Spinal cord (tissue), 10 donors: ENCODE measurements around the gene CACNG1. TPM values are rescaled to one million over a fixed set of nuclear protein-coding genes. Genes with fewer than 3 reads are reported as not detected.

Experiments used
- DNase-seq, 6 donors: peaks; one replicate each; pipeline versions ENCODE4 v3.0.0 to v3.0.0-alpha.2; 2013 to 2015; ENCODE audit warnings: low spot score in 6 of 6, low read depth in 4 of 6
- H3K27ac ChIP-seq: one replicate; pipeline ENCODE4 v1.5.1; 2013; ENCODE audit warnings: low read depth, low read length, control low read depth
- H3K27me3 ChIP-seq: one replicate; pipeline ENCODE4 v1.6.1; 2013; ENCODE audit warnings: low read length; ENCODE audit not compliant: control insufficient read depth, insufficient read depth
- H3K36me3 ChIP-seq: one replicate; pipeline ENCODE4 v1.6.1; 2013; ENCODE audit warnings: low read length; ENCODE audit not compliant: control insufficient read depth, insufficient read depth
- H3K4me1 ChIP-seq: one replicate; pipeline ENCODE4 v1.6.1; 2013; ENCODE audit warnings: low read length; ENCODE audit not compliant: control insufficient read depth, insufficient read depth
- H3K4me3 ChIP-seq: one replicate; pipeline ENCODE4 v1.5.1; 2013; ENCODE audit warnings: low read depth, low read length, control low read depth
- H3K9me3 ChIP-seq: one replicate; pipeline ENCODE4 v1.6.1; 2013; ENCODE audit warnings: low read length; ENCODE audit not compliant: control insufficient read depth, insufficient read depth
- WGBS: methylation state at CpG from one replicate; pipeline ENCODE4 v1.1.5; 2013; ENCODE audit warnings: missing lambda C conversion rate; ENCODE audit not compliant: insufficient coverage; 5-methylcytosine and 5-hydroxymethylcytosine counted together
- polyA plus RNA-seq, 2 donors: library from polyadenylated mRNA; unstranded; fragments of 120-200 nt; gene quantifications; one replicate each; pipeline ENCODE4 v1.2.1, GENCODE V29; 2013; ENCODE audit not compliant: insufficient read length in 2 of 2
- total RNA-seq, 2 donors: library from RNA; depleted of rRNA in 1 of 2; stranded (reverse); fragments of 120-200 nt in 1 of 2; fragments of >200 nt in 1 of 2; gene quantifications; one replicate each; pipeline versions ENCODE4 v1.2.3 to v1.2.4, GENCODE V29; 2013 to 2014
- donor health status: healthy.

Gene CACNG1
- total and polyA plus RNA-seq, 4 donors = 0.20 to 2.4 (median 0.91) TPM

DNA sequence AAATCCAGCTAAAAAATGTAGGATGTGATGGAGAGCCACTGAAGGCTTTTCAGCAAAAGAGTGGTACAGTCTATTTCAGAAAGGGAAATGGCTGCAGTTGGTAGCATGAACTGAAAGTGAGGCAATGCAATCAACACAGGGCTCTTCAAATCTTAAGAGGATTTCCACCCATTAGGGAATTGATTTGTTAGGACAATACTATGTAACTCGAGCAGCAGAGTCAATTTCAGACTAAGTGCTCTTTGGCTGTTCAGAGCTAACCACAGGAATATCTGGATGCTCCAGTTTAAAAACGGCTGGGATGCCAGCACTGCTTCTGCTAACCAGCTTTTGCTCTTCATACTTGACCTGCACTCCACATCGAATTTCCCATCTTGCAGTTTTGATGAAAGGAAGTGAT lies 24.6 kb downstream of the CACNG1 start:
- 17% methylated on average over 1 of the region's 3 CpGs for WGBS
- DNase-seq = no peak
- H3K27me3 ChIP-seq = no peaks in the 10 kb centered on the region
- H3K4me1 ChIP-seq = peaks cover 2% of the 10 kb centered on the region
- no peak overlapping the region for H3K27ac ChIP-seq
- H3K9me3 ChIP-seq = no peaks in the 10 kb centered on the region
- no peak overlapping the region for H3K4me3 ChIP-seq
- H3K36me3 ChIP-seq = no peaks in the 10 kb centered on the region

- WGBS = no CpG with 5 or more reads among the region's 5 CpGs
- Histone ChIP-seq H3K36me3 (no peaks in the 10 kb centered on the region), H3K4me1 (peaks cover 2% of the 10 kb centered on the region), H3K9me3 (no peaks in the 10 kb centered on the region), H3K4me3 (no peak overlapping the region), H3K27me3 (no peaks in the 10 kb centered on the region), H3K27ac (no peak overlapping the region)
- DNase-seq = no peak
These were observed 25.3 kb downstream of the CACNG1 start for GRCh38 chr17:67069603-67070136.

- H3K27ac ChIP-seq = no peak overlapping the region
- DNase-seq = no peak
- H3K4me3 ChIP-seq = no peak overlapping the region
- H3K4me1 ChIP-seq = peaks cover 2% of the 10 kb centered on the region
- H3K9me3 ChIP-seq = no peaks in the 10 kb centered on the region
- no peaks in the 10 kb centered on the region for H3K36me3 ChIP-seq
- no peaks in the 10 kb centered on the region for H3K27me3 ChIP-seq
These were observed 27.2 kb downstream of the CACNG1 start for GRCh38 chr17:67071595-67071994.

DNA sequence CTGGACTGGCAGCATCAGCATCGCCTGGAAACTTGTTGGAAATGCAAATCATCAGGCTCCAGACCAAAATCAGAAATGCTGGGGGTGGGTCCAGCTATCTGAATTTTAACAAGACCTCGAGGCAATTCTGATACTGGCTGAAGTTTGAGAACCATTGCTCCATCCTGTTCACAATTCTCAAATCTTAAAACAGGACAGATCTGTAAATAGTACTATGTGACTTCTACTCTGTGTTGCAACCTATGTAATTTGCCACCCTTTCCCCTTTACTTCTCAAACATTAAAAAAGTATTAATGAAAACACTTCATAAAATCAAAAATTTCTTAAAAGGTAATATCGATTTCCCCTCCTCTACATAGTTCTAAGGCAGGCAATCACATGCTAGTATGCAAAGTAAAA lies 28.5 kb downstream of the CACNG1 start:
- Histone ChIP-seq H3K4me1 (no peaks in the 10 kb centered on the region), H3K9me3 (no peaks in the 10 kb centered on the region), H3K27me3 (no peaks in the 10 kb centered on the region), H3K4me3 (no peak overlapping the region), H3K27ac (no peak overlapping the region), H3K36me3 (no peaks in the 10 kb centered on the region)
- 100% methylated on average over 1 of the region's 3 CpGs for WGBS
- no peak for DNase-seq

DNA sequence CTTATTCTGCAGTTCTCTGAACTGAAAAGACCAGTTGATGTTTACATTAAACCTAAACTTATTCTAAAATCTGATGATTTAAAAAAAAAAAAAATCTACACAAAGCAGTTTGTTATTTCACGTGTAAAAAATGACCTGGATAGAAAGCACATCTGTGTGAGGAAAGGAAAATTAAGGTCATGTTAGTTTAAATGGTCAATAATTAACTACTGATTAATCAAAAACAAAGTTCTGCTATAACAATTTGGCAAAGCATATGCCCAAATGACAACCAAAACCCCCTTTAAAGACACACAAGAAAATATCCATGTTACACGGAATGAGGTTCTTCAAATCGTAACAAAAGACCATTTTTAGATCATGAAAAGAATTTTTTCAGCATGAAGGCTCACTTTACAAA lies 30.4 kb downstream of the CACNG1 start:
- Histone ChIP-seq H3K36me3 (peaks cover 4% of the 10 kb centered on the region), H3K9me3 (no peaks in the 10 kb centered on the region), H3K27ac (no peak overlapping the region), H3K27me3 (no peaks in the 10 kb centered on the region), H3K4me3 (no peak overlapping the region), H3K4me1 (no peaks in the 10 kb centered on the region)
- no peak for DNase-seq
- no CpG with 5 or more reads among the region's 3 CpGs for WGBS

DNA sequence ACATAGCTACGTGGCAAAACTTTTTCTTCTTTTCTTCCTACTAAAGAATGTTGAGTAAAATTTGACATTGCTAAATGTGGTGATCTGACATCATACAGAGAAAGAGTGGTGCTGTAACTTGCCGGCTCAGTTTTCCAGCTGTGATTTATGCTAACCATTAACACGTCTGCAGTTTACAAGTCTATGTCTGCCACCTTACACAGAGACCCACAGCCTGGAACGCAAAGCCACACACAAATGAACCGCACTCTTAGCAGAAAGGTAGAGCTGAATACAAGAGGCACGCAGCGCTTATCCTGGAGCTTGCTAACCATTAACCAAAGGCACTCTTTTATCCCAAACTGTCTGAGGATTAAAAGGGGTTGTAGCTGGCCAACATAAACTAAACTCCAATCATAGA lies 31.9 kb downstream of the CACNG1 start:
- H3K27ac ChIP-seq = no peak overlapping the region
- DNase-seq = peak in 1 of 6 donors; percentile 27
- 23% methylated on average over 3 of the region's 7 CpGs for WGBS
- no peaks in the 10 kb centered on the region for H3K27me3 ChIP-seq
- H3K9me3 ChIP-seq = no peaks in the 10 kb centered on the region
- H3K4me1 ChIP-seq = no peaks in the 10 kb centered on the region
- no peak overlapping the region for H3K4me3 ChIP-seq
- peaks cover 4% of the 10 kb centered on the region for H3K36me3 ChIP-seq

DNA sequence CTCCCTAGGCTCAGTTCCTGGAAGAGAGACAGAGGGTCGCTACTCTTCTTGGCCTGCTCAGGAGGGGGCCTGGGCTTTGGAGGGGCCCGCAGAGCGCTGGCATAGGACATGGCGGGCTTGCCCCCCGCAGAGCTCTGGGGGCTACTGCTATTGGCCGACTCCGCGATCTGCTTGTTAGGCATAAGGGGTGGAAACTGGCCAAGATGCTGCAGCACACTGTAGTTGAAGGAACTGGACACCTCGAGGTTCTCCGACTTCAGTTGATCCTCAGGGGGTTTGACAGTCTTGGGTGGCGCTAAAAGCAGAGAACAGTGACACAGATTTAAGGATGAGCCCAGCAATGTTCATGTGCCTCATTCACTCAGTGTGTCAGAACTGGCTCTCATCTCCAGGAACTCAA lies 33.9 kb downstream of the CACNG1 start:
- Histone ChIP-seq H3K27ac (no peak overlapping the region), H3K4me1 (no peaks in the 10 kb centered on the region), H3K9me3 (no peaks in the 10 kb centered on the region), H3K36me3 (peaks cover 4% of the 10 kb centered on the region), H3K4me3 (no peak overlapping the region), H3K27me3 (no peaks in the 10 kb centered on the region)
- no peak for DNase-seq
- WGBS = 97% methylated on average over 7 of the region's 11 CpGs

DNA sequence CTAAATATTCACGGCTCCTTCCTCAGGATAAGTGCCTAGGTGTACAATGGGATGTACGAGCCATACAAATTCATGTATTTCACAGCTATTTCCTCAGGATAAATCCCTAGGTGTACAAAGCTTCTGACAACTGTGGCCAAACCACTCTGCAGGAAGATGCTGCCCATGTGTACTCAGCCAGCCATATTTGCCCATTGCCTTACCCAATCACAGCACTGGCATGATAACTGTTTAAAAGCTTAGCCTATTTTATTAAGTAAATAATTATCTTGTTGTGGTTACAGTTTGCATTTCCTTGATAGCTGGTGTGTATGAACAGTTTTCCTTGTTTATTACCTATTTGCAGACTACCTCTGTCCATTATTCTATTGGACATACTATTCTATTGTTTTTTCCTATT lies 35.1 kb downstream of the CACNG1 start:
- peaks cover 4% of the 10 kb centered on the region for H3K36me3 ChIP-seq
- no peaks in the 10 kb centered on the region for H3K4me1 ChIP-seq
- WGBS = 100% methylated on average over 2 of the region's 2 CpGs
- no peak overlapping the region for H3K27ac ChIP-seq
- DNase-seq = no peak
- H3K4me3 ChIP-seq = no peak overlapping the region
- H3K27me3 ChIP-seq = no peaks in the 10 kb centered on the region
- H3K9me3 ChIP-seq = no peaks in the 10 kb centered on the region

GRCh38 chr17:67080804-67081203 lies 36.5 kb downstream of the CACNG1 start:
- H3K4me3 ChIP-seq = no peak overlapping the region
- no peaks in the 10 kb centered on the region for H3K9me3 ChIP-seq
- H3K27me3 ChIP-seq = no peaks in the 10 kb centered on the region
- H3K36me3 ChIP-seq = peaks cover 4% of the 10 kb centered on the region
- H3K4me1 ChIP-seq = no peaks in the 10 kb centered on the region
- no peak for DNase-seq
- no CpG with 5 or more reads among the region's 2 CpGs for WGBS
- H3K27ac ChIP-seq = no peak overlapping the region

DNA sequence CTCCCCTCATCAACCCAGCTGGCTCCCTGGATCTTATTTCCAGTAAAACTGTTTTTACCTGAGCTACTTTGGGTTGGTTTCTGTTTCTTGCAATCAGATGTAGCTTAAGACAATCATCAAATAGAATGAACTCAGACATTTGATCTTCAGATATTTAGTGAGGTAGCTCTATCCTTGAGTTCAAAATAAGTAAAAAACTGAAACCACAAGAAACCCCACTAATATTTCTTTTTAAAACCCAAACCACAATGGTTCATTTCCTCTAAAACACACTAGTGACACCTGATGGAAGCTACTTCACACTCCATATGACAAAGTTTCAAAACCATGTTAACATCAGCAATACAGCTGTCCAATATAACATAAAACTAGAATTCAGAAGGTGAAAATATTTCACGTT lies 37.8 kb downstream of the CACNG1 start:
- no peaks in the 10 kb centered on the region for H3K4me1 ChIP-seq
- H3K36me3 ChIP-seq = peaks cover 8% of the 10 kb centered on the region
- H3K27me3 ChIP-seq = no peaks in the 10 kb centered on the region
- H3K4me3 ChIP-seq = no peak overlapping the region
- H3K9me3 ChIP-seq = no peaks in the 10 kb centered on the region
- no peak for DNase-seq
- whole genome bisulfite sequencing = no CpG with 5 or more reads among the region's 1 CpG
- H3K27ac ChIP-seq = no peak overlapping the region
